ENCODE data around the gene ARHGAP44. TPM values are rescaled to one million over a fixed set of nuclear protein-coding genes. Genes with fewer than 3 reads are reported as not detected.
"Not testable (repeated sequence)": the region's sequence is repeated elsewhere in the genome, so short reads cannot be mapped to it uniquely, and the experiment has no call there.

Gene ARHGAP44
- total RNA-seq, 1 donor from 2014 or later: 5.8 TPM

DNA sequence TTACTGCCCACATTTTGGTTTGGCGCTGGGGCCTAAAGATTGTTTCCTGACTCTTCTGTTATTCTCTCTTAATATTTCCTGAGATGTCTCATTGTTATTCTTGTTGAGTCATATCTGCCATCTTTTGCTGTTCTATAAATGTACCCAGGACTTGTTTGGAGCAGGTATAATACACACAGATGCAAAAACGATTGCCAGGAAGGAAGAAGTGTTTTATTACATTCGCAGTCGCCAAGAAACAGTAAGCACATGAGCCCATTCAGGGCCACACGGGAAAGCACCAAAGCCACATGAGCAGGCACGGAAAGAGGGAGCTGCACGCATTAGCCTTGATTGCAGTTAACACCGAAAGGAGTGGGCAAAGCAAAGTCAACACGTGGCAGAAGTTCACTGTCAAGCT lies 70.2 kb downstream of the ARHGAP44 start:
- TF ChIP-seq, protein P1, sequence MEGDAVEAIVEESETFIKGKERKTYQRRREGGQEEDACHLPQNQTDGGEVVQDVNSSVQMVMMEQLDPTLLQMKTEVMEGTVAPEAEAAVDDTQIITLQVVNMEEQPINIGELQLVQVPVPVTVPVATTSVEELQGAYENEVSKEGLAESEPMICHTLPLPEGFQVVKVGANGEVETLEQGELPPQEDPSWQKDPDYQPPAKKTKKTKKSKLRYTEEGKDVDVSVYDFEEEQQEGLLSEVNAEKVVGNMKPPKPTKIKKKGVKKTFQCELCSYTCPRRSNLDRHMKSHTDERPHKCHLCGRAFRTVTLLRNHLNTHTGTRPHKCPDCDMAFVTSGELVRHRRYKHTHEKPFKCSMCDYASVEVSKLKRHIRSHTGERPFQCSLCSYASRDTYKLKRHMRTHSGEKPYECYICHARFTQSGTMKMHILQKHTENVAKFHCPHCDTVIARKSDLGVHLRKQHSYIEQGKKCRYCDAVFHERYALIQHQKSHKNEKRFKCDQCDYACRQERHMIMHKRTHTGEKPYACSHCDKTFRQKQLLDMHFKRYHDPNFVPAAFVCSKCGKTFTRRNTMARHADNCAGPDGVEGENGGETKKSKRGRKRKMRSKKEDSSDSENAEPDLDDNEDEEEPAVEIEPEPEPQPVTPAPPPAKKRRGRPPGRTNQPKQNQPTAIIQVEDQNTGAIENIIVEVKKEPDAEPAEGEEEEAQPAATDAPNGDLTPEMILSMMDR (conservative IDR thresholded peaks at IDR 0.05; ENCODE audit: low read depth, low read length): no peak
- no peak overlapping the region for H3K4me3 ChIP-seq (ENCODE audit: low read depth, low read length)
- DNase-seq (ENCODE audit: low read depth): no peak

DNA sequence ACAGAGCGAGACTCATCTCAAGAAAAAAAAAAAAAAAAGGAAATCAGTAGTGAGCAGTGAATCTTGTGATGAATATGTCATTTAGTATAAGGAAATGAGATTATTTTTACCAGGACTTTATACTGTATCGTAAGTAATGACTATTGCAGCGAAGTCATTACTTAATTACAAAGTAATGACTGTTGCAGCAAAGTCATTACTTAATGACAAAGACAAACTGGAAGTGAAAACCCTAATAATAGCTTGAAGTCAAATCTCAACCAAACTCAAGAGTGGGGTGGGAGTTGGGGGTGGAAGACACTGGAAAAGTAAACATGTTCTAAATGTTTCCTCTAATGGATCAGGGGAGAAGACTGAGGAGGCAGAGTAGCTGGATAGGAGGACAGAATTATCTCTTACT lies 76.5 kb downstream of the ARHGAP44 start:
- TF ChIP-seq, protein P1 (conservative IDR thresholded peaks at IDR 0.05; ENCODE audit: low read depth, low read length): no peak
- no peak overlapping the region for H3K4me3 ChIP-seq (ENCODE audit: low read depth, low read length)
- DNase-seq (ENCODE audit: low read depth): no peak

DNA sequence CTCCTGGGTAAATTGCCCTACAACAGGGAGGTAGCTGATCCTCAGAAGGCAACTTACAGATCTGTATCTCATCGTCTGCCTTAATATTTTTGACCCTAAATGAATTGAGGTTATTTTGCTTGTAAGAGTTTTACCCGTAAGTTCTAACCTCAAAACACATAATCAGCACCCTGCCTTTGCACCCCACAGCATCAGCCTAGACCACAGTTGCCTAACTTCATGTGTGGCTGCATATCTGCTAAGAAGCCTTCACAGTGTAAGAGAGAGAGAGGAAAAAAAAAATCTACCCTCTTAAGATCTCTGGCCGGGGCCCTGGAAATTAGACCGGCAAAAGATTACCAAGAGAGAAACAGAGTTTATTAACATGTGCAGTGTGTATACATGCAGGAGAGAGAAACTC lies 76.9 kb downstream of the ARHGAP44 start:
- no peak overlapping the region for H3K4me3 ChIP-seq (ENCODE audit: low read depth, low read length)
- TF ChIP-seq, protein P1 (conservative IDR thresholded peaks at IDR 0.05; ENCODE audit: low read depth, low read length): no peak
- DNase-seq (ENCODE audit: low read depth): no peak

DNA sequence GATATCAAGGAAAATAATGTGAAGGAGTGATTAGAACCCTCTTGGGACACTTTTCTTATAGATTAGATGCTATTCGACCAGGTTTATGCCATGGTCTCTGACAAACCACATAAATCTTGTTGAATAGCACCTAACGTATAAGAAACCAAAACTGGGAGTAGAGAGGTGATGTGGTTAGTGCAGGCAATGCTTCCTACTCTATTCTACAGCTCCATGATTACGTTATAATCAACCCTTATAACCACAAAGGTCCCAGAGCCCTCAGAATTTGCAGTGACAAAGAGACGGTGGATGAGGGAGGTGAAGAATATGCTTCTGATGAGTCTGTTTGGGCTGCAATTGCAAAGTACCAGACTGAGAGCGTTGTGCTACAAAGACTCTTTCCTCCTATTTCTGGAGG lies 78.4 kb downstream of the ARHGAP44 start:
- DNase-seq (ENCODE audit: low read depth): no peak
- TF ChIP-seq, protein P1 (conservative IDR thresholded peaks at IDR 0.05; ENCODE audit: low read depth, low read length): no peak
- no peak overlapping the region for H3K4me3 ChIP-seq (ENCODE audit: low read depth, low read length)

DNA sequence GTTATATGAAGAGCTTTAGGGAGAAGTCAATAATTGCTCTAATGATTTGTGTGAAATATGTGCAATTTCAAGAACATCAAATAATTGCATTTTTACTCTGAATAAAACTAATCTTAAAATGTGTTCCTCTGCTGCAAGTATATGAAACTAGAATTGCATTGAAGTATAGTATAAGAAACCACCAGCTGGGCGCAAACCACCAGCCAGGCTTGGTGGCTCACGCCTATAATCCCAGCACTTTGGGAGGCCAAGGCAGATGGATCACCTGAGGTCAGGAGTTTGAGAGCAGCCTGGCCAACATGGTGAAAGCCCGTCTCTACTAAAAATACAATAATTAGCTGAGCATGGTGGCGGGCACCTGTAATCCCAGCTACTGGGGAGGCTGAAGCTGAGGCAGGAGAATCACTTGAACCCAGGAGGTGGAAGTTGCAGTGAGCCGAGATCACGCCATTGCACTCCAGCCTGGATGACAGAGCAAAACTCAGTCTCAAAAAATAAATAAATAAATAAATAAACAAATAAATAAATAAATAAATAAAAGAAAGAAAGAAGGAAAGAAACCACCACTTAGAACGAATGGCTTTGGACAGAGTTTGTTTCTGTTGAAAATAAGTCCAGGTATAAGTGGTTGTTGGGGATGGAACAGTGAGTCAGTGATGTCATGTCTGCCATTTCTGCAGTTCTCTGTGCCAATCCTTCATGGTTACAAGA lies 84.3 kb downstream of the ARHGAP44 start:
- H3K4me3 ChIP-seq (ENCODE audit: low read depth, low read length); DNase-seq (ENCODE audit: low read depth): not testable (repeated sequence)

DNA sequence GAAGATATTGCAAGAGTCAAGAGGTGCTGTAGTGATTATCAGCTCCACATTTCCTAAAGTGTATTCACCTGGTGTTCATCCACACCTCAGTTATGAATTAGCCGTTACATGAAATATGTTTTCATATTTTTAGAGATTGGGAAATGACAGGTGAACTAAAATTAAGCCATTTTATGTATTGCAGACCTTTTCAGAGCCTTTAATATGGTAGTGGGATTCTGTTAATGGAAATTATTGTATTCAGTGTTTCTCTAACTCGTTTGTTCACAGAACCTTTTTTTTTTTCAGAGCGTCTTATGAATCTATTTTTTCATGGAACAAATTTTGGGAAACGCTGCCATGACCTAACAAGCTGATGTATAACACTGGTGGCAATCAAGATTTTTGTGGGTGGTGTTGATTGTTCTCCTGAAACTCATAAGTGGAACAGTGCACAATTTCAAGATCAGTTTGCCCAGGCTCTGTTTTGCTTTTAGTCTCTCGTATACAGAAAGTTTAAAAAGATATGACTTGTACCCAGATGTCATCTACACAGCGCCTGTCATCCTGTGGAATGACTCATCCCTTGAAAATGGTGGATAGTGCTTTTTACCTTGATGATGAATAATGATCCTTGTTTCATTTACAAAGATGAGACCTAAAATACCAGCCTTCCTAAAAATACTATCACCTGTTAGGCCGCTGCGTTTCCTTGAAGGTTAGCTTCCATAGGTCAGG lies 88.8 kb downstream of the ARHGAP44 start:
- DNase-seq (ENCODE audit: low read depth): no peak
- TF ChIP-seq, protein P1 (conservative IDR thresholded peaks at IDR 0.05; ENCODE audit: low read depth, low read length): no peak
- no peak overlapping the region for H3K4me3 ChIP-seq (ENCODE audit: low read depth, low read length)

DNA sequence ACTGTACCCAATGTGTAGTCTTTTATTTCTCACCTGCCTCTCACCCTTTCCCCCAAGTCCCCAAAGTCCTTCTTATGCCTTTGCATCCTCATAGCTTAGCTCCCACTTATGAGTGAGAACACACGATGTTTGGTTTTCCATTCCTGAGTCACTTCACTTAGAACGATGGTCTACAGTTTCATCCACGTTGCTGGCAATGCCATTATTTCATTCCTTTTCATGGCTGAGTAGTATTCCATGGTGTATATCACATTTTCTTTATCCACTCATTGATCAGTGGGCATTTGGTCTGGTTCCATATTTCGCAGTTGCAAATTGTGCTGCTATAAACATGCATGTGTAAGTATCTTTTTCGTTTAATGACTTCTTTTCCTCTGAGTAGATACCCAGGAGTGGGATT lies 89.8 kb downstream of the ARHGAP44 start:
- H3K4me3 ChIP-seq (ENCODE audit: low read depth, low read length); DNase-seq (ENCODE audit: low read depth): not testable (repeated sequence)

DNA sequence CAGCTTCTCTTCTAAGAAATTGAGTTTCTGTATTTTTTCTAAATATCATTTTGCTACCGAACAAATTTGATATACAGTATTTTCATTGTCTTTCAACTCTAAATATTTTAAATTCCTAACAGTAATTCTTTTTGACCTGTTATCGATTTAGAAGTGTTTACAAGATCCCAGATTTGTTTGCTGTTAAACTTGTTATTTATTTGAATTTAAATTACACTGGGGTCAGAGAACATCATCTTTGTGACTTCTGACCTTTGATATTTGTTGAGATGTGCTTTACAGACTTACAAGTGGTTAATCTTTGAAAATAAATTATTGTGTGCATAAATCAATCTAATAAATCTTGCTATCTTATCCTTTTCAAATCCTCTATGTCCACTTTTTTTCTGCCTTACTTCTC lies 94.2 kb downstream of the ARHGAP44 start:
- TF ChIP-seq, protein P1 (conservative IDR thresholded peaks at IDR 0.05; ENCODE audit: low read depth, low read length): no peak
- DNase-seq (ENCODE audit: low read depth): no peak
- no peak overlapping the region for H3K4me3 ChIP-seq (ENCODE audit: low read depth, low read length)

Data from epithelial cell of proximal tubule (primary cell).